NCI-H146 treated with DMSO at 0.1 percent for 48 hours (cell line): ENCODE data around the gene HIC2.
"Not testable (repeated sequence)": the region's sequence is repeated elsewhere in the genome, so short reads cannot be mapped to it uniquely, and the experiment has no call there.

ENCODE experiments used
- DNase-seq: peaks from one replicate; lab custom pipeline; 2025; ENCODE audit not compliant: unreplicated experiment; lab: John Stamatoyannopoulos, UW

The HIC2 gene

DNA sequence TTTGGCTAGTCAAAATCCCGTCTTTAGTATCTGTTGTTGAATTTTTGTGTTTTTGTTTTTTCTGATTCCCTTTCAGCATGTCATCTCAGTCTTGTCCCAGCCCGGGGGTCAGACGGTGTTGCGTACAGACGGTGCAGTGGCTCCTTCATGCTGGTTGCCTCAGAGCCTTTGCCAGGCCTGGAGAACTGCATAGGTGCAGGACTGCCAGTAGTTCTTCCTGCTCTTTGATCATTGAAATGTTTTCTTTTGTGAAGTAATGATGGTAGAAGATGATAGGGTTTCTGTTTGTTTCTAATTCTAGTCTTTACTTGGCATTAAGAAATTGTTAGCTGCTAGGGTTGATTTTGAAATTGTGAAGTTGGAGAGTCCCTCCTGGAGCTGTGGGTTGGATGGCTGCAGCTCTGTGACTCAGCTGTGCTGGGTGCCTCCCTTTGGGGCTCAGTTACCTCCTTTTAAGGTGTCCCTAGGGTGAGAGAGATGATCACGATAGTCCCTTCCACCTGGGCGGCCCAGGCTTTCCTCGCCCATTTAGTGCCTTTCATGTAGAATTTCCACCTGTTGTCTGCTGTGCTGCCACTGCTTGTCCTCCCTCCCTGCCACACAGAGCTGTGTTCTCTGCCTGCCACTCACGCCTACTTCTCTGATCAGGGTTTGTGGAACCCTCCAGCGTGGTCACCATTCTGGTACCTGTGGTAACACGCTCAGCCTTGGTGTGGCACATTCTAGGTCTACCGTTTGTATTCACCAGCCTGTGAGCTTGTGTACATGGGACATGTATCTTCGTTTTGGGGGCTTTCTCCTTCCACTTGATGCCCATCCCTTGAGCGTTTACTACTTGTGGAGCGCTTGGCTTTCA is 17.4 kb downstream of the HIC2 start:
- DNase-seq: not testable (repeated sequence)

- DNase-seq: not testable (repeated sequence)
Observed at GRCh38 chr22:21435998-21436810, 19.0 kb downstream of the HIC2 start.

DNA sequence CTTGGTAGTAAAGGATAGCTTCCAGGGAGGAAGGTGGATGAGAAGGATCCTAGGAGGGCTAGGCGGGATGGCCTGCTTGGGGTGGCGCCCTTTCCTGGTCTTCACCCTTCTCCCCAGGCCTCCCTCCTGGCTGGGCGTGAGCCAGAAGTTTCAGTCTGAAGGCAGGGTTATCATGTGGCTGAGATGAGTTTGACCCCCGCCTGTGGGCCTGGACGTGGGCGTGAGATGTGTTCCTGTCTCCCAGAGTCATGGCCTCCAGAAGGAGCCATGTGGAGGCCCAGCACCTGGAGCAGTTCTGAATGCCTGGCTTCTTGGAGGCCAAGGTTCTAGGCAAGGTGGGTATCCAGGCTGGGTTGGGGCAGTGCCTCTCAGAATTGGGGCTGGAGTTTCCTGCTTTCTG is 20.8 kb downstream of the HIC2 start:
- not testable (repeated sequence) for DNase-seq

DNA sequence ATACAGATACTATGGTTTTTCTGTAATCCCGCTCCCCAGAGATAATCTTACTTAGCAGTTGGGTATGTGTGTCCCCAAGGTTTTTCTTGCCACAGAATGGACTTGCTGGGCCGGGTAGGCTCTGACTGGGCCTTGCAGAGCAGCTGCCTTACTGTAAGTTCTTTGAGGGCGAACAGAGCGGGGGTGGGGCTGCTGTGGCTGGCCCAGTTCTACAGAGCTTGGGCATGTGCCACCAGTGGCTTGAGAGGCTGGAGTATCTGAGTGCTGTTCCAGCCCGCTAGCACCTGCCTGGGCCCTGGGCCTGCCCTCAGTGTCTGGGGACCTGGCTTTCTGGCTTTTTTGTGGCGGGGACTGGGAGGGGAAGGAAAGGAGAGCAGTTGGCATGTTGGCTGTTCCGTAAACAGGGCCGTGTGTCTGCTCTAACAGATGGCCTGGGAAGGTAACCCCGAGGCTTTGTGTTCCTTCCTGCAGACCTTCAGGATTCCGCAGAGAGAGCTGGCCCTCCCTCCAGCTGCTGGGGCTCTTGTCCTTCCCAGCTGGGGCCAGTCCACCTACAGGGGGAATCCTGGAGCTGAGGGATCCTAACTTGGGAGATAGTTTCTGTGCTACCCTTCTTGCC is 23.0 kb downstream of the HIC2 start:
- DNase-seq: not testable (repeated sequence)

DNA sequence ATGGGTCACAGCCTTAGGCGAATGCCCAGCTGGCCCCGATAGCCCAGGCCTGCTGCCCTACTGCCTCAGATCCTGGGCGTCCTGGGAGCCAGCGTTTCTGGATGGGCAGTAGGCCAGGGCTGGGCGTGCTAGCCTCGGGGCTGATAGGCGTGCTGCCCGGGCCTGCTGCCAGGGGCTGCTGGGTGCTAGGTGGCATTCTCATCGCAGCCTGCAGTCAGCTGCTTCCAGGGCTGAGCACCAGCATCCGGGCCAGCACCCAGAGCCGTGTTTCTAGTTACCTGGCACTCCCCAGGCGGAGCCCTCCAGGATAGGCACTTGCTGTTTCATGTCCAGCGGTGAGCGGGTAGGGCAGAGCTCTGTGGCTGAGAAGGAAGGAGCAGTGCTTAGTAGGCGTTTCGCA is 23.5 kb downstream of the HIC2 start:
- DNase-seq: not testable (repeated sequence)

GRCh38 chr22:21441170-21441569 is 24.0 kb downstream of the HIC2 start:
- DNase-seq: not testable (repeated sequence)

- not testable (repeated sequence) for DNase-seq
Observed at GRCh38 chr22:21442123-21442522, 25.0 kb downstream of the HIC2 start.

DNA sequence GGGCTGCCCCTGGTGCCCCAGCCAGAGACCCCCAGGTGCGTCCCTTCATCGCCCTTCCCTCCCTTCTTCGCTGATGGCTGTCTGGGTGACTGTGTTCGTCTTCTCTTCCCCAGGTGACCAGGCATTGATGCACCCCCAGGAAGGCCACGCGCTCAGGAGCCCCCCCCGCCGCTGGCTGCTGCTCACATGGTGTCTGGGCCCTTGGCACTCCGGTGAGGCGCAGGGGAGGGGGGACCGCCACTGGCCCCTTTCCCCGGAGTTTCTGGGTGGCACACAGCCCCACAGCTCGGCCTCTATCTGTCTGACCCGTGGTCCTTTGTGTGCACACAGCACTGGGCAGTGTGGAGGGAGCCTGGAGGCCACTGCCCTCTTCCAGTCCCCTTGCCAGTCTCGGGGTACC is 25.5 kb downstream of the HIC2 start:
- DNase-seq: not testable (repeated sequence)

DNA sequence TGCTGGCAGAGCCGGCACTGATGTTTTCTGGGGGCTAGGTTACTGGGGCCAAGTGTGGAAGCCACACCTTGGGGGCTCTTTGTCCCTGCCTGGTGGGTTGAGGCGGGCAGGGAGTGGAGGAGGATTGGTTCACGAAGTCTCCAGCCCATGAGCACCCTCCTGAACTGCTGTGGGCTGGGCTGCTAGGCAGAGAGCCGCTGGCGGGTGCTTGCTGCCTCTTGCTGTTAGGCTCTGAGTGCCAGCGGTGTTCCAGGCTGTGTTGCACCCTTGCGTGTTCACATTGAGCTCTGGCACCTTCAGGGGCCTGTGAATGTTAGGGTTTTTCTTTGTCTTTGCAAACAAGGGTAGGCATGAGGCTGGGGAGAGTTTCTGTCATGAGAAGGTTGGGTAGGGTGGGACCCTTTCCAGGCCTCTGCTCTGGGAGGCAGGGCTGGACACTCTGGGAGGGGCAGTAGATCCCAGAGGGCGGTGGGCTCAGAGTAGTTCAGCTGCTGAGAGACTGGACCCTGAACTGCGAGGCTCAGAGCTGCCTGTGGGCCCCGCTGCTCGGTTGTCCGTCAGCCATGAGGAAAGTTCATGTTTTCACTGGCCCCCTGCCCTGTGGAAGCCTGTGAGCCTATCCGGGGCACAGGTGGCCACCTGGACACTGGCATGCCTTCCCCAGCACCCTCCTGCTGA is 26.0 kb downstream of the HIC2 start:
- DNase-seq: no peak

- DNase-seq: no peak
Observed at GRCh38 chr22:21443735-21444421, 26.7 kb downstream of the HIC2 start.

GRCh38 chr22:21444701-21445436 is 27.7 kb downstream of the HIC2 start:
- no peak for DNase-seq

GRCh38 chr22:21445437-21446127 is 28.4 kb downstream of the HIC2 start:
- DNase-seq: no peak

- no peak for DNase-seq
Observed at GRCh38 chr22:21446128-21446826, 29.1 kb downstream of the HIC2 start.

DNA sequence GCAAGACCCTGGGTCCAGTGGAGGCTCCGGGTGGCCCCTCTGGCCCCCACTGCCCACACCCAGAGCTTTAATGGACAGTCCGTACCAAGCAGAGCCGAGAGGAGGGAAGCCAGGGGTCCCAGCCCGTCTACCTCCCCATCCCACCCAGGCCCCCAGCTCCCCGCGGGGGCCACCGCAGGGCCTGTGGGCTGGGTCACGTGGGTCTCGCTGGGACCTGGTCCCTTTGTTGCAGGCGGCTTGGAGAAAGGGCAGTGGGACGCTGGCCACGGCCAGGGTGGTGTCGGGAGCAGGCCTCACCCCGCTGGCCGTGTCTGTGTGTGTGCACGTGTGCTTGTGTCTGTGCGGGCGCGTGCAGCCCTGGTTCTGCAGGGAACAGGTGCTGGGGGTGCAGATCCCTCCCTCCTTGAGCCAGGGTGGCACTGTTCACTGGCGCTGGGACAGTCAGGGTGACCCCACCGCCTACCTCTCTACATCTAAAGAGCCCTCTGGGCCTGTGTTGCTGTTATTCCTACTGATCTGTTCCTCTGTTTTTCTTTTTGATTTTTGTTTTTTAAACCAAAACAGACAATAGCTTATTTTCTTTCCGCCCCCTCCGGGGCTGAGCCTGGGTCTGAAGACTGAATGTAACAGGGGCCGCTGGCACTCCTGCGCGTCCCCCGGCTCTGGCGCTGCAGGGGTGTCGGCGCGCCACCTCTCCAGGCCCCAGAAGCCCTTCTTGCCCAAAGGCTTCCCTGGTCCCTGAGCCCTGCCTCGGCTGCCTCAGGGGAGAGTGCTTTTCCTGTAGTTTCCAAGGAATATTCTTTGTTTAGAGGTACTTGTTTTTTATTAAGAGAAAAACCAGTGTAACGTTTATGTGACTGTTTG is 29.9 kb downstream of the HIC2 start:
- no peak for DNase-seq

DNA sequence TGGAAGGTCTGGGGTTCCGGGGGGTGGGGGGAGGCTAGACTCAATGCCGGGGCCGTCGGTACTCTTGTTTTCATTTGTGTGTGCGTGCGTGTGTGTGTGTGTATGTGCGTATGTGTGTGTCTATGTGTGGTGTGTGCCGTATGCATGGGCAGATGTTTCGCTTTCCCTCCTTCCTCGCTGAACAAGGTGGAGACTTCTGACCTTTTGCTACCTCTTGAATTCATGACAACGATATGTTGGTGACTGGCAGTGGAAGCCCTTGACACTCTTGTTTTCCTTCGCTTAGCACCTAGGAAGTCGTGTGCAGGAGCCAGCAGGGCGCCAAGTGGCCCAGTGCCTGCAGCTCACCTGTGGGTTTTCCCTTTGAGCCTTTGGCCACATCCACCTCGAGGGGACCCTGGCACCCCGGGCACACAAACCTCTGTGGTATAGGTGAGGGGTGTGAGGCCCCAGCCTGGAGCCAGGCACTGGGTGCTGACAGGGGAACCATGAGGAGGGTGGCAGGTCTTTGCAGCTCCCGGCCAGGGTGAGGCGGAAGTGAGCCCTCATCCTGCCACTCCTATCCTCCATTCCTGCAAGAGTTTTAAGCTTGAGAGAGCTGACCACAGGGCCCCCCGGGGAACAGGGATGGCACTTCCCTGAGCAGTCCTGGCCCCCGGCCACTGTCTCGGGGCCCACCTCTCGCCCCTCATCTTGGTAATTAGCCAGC is 30.7 kb downstream of the HIC2 start:
- DNase-seq: no peak

DNA sequence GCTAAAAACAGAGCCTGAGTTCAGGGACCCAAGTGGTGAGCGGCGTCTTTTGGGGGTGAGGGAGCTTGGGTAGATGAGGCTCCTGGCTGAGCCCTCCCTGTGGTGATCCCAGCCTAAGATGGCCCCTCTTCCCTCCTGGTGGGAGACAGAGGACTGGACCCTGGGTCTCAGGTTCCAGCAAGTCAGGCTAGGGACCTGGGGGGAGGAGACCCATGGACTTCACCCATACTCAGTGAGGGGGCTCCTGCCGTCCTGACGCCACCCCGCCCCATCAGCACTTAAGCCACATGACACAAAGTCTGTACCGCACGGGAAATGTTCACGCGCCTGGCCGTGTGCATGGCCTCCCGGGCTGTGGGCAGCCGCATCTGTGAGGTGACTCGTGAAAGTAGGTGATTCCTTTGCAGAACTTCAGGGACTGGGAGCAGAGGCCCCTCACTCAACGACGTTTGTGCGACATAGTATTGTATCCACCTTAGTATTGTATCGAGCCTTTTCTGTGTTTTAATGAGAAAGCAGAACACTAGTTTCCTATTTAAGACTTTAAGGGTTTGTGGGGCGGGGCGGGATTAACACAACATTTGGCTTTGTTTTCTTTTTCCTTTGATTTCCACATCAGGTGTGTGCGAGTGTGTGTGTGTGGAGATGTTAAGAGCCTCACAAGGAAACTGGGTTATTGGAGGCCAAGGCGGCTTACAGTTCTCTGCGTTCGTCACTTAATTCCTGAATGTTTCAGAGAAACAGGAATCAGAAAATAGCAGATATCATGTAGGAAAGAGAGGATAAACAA is 31.7 kb downstream of the HIC2 start:
- no peak for DNase-seq
